GM12878 (cell line): ENCODE results near the gene FLNC. TPM values are rescaled to one million over a fixed set of nuclear protein-coding genes. Genes with fewer than 3 reads are reported as not detected.

Experiments
- ATAC-seq: fragments of 200-7000 bp; cut with Tn5 transposase; 3 replicates; pipeline ENCODE4 v1.9.1; 2020; ENCODE audit warnings: mild to moderate bottlenecking, moderate library complexity
- BruUV-seq: library from RNA; stranded (reverse); fragments of 400-500 nt; replicated peaks from 2 replicates; lab custom pipeline; 2021; lab: Mats Ljungman, UMichigan
- CTCF ChIA-PET: fragments of 300-600 bp; sonication (Branson Sonifier 250); formaldehyde crosslinking; extraction: SDS; loops from one replicate; lab custom pipeline; 2021; ENCODE audit warnings: inconsistent platforms; lab: Yijun Ruan, JAX
- POLR2A ChIA-PET: fragments of 350-600 bp; formaldehyde crosslinking; extraction: SDS; loops from one replicate; lab custom pipeline; 2021; ENCODE audit warnings: inconsistent platforms; lab: Charles Lee
- RAD21 ChIA-PET: fragments of 300-600 bp; sonication (Branson Sonifier 250); formaldehyde crosslinking; loops from one replicate; lab custom pipeline; 2023; ENCODE audit warnings: antibody characterized with exemption; ENCODE audit not compliant: unreplicated experiment; lab: Charles Lee
- SMC1A ChIA-PET: fragments of 300-600 bp; sonication (Branson Sonifier 250); formaldehyde crosslinking; loops from one replicate; lab custom pipeline; 2023; ENCODE audit not compliant: unreplicated experiment, uncharacterized antibody; lab: Charles Lee
- DNase-seq: peaks from one replicate; pipeline ENCODE4 v3.0.0-alpha.2; 2011; ENCODE audit warnings: low read depth, low spot score
- FAIRE-seq: peaks from 3 replicates; lab custom pipeline; 2011; peaks lifted over from hg19 to GRCh38; lab: Jason Lieb, UNC
- H2AFZ ChIP-seq: 2 replicates; pipeline ENCODE4 v1.6.0; 2011; ENCODE audit warnings: low read depth, low read length, control low read depth; ENCODE audit not compliant: control insufficient read depth
- H3K27ac ChIP-seq: 2 replicates; pipeline ENCODE4 v1.5.1; 2011; ENCODE audit warnings: control low read depth; ENCODE audit not compliant: control insufficient read depth, insufficient read depth
- H3K27me3 ChIP-seq, 2 experiments: replicated peaks in 1 of 2; 2 replicates each; pipeline versions ENCODE4 v1.6.0 to v1.6.1; 2011; ENCODE audit warnings: low read length in 1 of 2; ENCODE audit not compliant: control insufficient read depth in 2 of 2, insufficient read depth in 2 of 2
- H3K36me3 ChIP-seq, 2 experiments: 2 replicates each; pipeline ENCODE4 v1.5.1; 2011; ENCODE audit warnings: low read length in 1 of 2; ENCODE audit not compliant: control insufficient read depth in 2 of 2, insufficient read depth in 2 of 2
- H3K4me1 ChIP-seq: 2 replicates; pipeline ENCODE4 v1.6.1; 2011; ENCODE audit warnings: mild to moderate bottlenecking, low read length, moderate library complexity, mixed read lengths; ENCODE audit not compliant: control insufficient read depth, insufficient read depth
- H3K4me2 ChIP-seq: 2 replicates; pipeline ENCODE4 v1.6.0; 2011; ENCODE audit warnings: control low read depth; ENCODE audit not compliant: control insufficient read depth, insufficient read depth
- H3K4me3 ChIP-seq: fragments of 200-600 bp; sonication (generic); 2 replicates; pipeline ENCODE4 v1.5.1; 2016
- H3K79me2 ChIP-seq: 2 replicates; pipeline ENCODE4 v1.6.0; 2011; ENCODE audit warnings: low read length; ENCODE audit not compliant: control insufficient read depth, insufficient read depth
- H3K9ac ChIP-seq: 2 replicates; pipeline ENCODE4 v1.8.0; 2011; ENCODE audit warnings: low read length, control low read depth, mixed read lengths; ENCODE audit not compliant: control insufficient read depth, insufficient read depth
- H3K9me3 ChIP-seq: replicated peaks from 3 replicates; pipeline ENCODE4 v1.5.1; 2011; ENCODE audit warnings: mild to moderate bottlenecking, low read length; ENCODE audit not compliant: control insufficient read depth, insufficient read depth
- H4K20me1 ChIP-seq: 2 replicates; pipeline ENCODE4 v1.6.0; 2011; ENCODE audit not compliant: control insufficient read depth, insufficient read depth
- ATF7 ChIP-seq: fragments of 450-650 bp; IDR thresholded peaks from 2 replicates; pipeline ENCODE4 v1.6.1; 2016; ENCODE audit warnings: low read depth, mild to moderate bottlenecking
- BCL11A ChIP-seq: IDR thresholded peaks from 2 replicates; pipeline ENCODE4 v1.6.1; 2011; ENCODE audit warnings: low read depth, low read length
- BHLHE40 ChIP-seq, 2 experiments: fragments of 450-650 bp in 1 of 2; IDR thresholded peaks; 2 replicates each; pipeline ENCODE4 v1.6.1; 2011 to 2017; ENCODE audit warnings: low read depth in 2 of 2, borderline replicate concordance in 1 of 2, improper control_type of control experiment in 1 of 2, low read length in 1 of 2, mild to moderate bottlenecking in 1 of 2
- ELK1 ChIP-seq: IDR thresholded peaks from 2 replicates; pipeline ENCODE4 v1.6.1; 2012; ENCODE audit warnings: low read depth, low read length, improper control_type of control experiment
- GATAD2B ChIP-seq: fragments of 450-650 bp; conservative IDR thresholded peaks from 2 replicates; pipeline ENCODE4 v1.6.1; 2017; ENCODE audit warnings: low read depth, mild to moderate bottlenecking, moderate library complexity
- HCFC1 ChIP-seq: fragments of 150-350 bp; IDR thresholded peaks from 2 replicates; pipeline ENCODE4 v1.6.1; 2014; ENCODE audit warnings: low read length
- NFXL1 ChIP-seq: fragments of 450-650 bp; IDR thresholded peaks from 2 replicates; pipeline ENCODE4 v1.6.1; 2017; ENCODE audit warnings: antibody characterized with exemption, mild to moderate bottlenecking, borderline replicate concordance
- NR2C1 ChIP-seq: fragments of 450-650 bp; IDR thresholded peaks from 2 replicates; pipeline ENCODE4 v1.6.1; 2017; ENCODE audit warnings: antibody characterized with exemption, mild to moderate bottlenecking, moderate library complexity
- NRF1 ChIP-seq: conservative IDR thresholded peaks from 2 replicates; pipeline ENCODE4 v1.6.1; 2011; ENCODE audit warnings: mild to moderate bottlenecking, low read depth, low read length, improper control_type of control experiment
- POU2F2 ChIP-seq: IDR thresholded peaks from 3 replicates; pipeline ENCODE4 v1.6.1; 2011; ENCODE audit warnings: low read depth, mild to moderate bottlenecking, low read length, borderline replicate concordance
- SMAD5 ChIP-seq: IDR thresholded peaks from 2 replicates; pipeline ENCODE4 v1.6.1; 2016; ENCODE audit warnings: antibody characterized with exemption, low read depth
- STAT1 ChIP-seq: fragments of 450-650 bp; conservative IDR thresholded peaks from 2 replicates; pipeline ENCODE4 v1.6.1; 2014; ENCODE audit warnings: antibody characterized with exemption, mild to moderate bottlenecking
- YY1 ChIP-seq: IDR thresholded peaks from 2 replicates; pipeline ENCODE4 v1.6.1; 2011; ENCODE audit warnings: low read depth, mild to moderate bottlenecking, low read length
- WGBS: methylation state at CpG from one replicate; pipeline ENCODE4 v1.1.6; 2016; ENCODE audit warnings: low lambda C conversion rate; ENCODE audit not compliant: insufficient replicate concordance, insufficient coverage; ENCODE audit errors: missing lambda C conversion rate; 5-methylcytosine and 5-hydroxymethylcytosine counted together
- in situ Hi-C: fragments of 300-500 bp; cut with MboI; formaldehyde crosslinking; loops from 9 replicates; pipeline ENCODE4 v1.14.3; 2018; ENCODE audit warnings: mixed read lengths
- intact Hi-C: fragments of 100-400 bp; cut with micrococcal nuclease; formaldehyde crosslinking; loops from one replicate; pipeline ENCODE4 v1.14.2; 2022; ENCODE audit not compliant: unreplicated experiment
- polyA plus RNA-seq, 11 experiments: library from polyadenylated mRNA; depleted of rRNA in 4 of 11; unstranded in 6 of 11; stranded (reverse) in 5 of 11; fragments of >200 nt; fragmentation: Nextera tagmentation in 4 of 11; fragmentation: Illumina TruSeq in 1 of 11; extraction: Ambion mirVana in 4 of 11; extraction: Trizol in 1 of 11; gene quantifications; 1 replicate in 1 of 11; 2 replicates in 10 of 11; pipeline versions ENCODE4 v1.2.1 to v1.2.3, GENCODE V29; 2011 to 2016; ENCODE audit warnings: inconsistent platforms in 2 of 11, missing spikeins in 2 of 11, low read depth in 1 of 11
- total RNA-seq, 4 experiments: library from RNA; depleted of rRNA in 3 of 4; stranded (reverse); fragments of >200 nt in 3 of 4; fragmentation: Illumina TruSeq in 1 of 4; extraction: Trizol in 1 of 4; gene quantifications; 2 replicates each; pipeline versions ENCODE4 v1.2.1 to v1.2.3, GENCODE V29; 2013 to 2021
- TF ChIP-seq, protein P1 (sequence below): fragments of 450-650 bp; IDR thresholded peaks from 2 replicates; pipeline ENCODE4 v1.6.1; 2017; ENCODE audit warnings: mild to moderate bottlenecking, low read depth, inconsistent platforms; ENCODE audit not compliant: poor library complexity, severe bottlenecking
- TF ChIP-seq, protein P2 (sequence below): fragments of 450-650 bp; formaldehyde crosslinking; IDR thresholded peaks from 2 replicates; pipeline ENCODE4 v1.5.0; 2022; ENCODE audit warnings: mild to moderate bottlenecking, missing genetic modification characterization

FLNC gene
- total and polyA plus RNA-seq, 10 of the 15 experiments (the other 5 are each of a cell fraction or from before 2014, with no cell fraction given), result 0.01 to 0.21 (median 0.06) TPM; not detected in 3

DNA sequence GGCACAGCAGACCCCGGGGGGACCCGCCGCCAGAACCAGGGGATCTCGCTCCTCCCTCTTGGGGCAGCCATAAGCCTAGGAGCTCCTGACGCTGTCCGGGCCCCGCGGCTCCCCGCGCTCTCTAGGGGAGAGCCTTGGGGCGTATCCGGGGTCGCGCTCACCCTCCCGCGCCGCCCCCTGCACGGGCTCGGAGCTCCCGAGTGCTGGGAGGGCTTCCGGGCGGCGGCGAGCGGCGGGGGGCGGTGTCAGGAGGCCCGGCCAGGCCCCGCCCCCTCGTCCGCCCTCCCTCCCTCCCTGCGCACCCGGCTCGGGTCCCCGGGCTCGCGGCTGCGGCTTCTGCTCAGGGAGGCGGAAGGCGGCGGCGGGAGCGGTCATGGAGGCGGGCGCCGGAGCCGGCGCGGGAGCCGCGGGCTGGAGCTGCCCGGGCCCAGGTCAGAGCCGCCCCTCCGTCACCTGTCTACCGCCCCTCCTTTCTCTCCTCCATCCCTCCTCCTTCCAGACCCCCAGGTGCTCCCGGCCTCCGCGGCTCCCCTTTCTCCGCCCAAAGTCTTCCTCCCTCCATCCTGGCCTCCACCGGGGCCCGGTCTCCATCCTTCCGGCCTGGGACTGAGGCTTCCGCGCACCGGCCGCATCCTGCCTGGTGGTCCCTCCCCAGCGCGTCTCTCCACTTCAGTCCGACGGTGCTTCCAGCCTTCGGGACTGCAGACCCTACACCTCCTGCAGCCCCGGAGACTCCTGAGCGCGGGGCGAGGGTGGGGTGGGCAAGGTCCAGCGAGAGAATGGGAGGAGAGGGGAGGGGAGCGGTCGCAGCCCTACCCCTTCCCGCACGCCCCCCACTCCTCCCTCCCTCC, 38.9 kb upstream of the FLNC start, which contains the start of gene CCDC136 (continued):
- TF ChIP-seq GATAD2B (peak; percentile 34), ELK1 (no peak), SMAD5 (no peak), YY1 (0 out of 2 replicates have a peak, but pooled peaks have one; percentile 20), NFXL1 (peak; percentile 89; the same call in 1 of the 2 replicates), NRF1 (0 out of 2 replicates have a peak, but pooled peaks have one; percentile 7)
- TF ChIP-seq, protein P1, sequence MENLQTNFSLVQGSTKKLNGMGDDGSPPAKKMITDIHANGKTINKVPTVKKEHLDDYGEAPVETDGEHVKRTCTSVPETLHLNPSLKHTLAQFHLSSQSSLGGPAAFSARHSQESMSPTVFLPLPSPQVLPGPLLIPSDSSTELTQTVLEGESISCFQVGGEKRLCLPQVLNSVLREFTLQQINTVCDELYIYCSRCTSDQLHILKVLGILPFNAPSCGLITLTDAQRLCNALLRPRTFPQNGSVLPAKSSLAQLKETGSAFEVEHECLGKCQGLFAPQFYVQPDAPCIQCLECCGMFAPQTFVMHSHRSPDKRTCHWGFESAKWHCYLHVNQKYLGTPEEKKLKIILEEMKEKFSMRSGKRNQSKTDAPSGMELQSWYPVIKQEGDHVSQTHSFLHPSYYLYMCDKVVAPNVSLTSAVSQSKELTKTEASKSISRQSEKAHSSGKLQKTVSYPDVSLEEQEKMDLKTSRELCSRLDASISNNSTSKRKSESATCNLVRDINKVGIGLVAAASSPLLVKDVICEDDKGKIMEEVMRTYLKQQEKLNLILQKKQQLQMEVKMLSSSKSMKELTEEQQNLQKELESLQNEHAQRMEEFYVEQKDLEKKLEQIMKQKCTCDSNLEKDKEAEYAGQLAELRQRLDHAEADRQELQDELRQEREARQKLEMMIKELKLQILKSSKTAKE, result no peak

GRCh38 chr7:128791972-128792327, 38.3 kb upstream of the FLNC start:
- intact Hi-C loops (loop anchor here (5.0 kb wide), 2 partner anchors 90 to 300 kb away; no protein-coding TSS in a partner anchor), in situ Hi-C loops (no loop called here)
- no TSS peak for BruUV-seq
- H3K4me1 ChIP-seq, result peaks cover 3% of the 10 kb centered on the region; the same call in 1 of the 2 replicates
- RAD21 ChIA-PET, result interaction anchor here (1.2 kb wide), 2 partner anchors 9 to 83 kb away, joined by 3 read pairs; no protein-coding TSS in a partner anchor
- H3K4me3 ChIP-seq, result peak overlapping the region; percentile 87
- peak overlapping the region; percentile 87 for H3K4me2 ChIP-seq
- CTCF ChIA-PET, result interaction anchor here (0.6 kb wide), 1 partner anchor 122 kb away, joined by 3 read pairs; no protein-coding TSS in a partner anchor
- POLR2A ChIA-PET, result interaction anchor here (0.5 kb wide), 1 partner anchor 301 kb away, joined by 4 read pairs; no protein-coding TSS in a partner anchor
- WGBS, result 43% methylated on average over 8 of the region's 9 CpGs
- no peaks in the 10 kb centered on the region for H3K9me3 ChIP-seq
- ATAC-seq (no peak), FAIRE-seq (no peak), DNase-seq (no peak)
- no peaks in the 10 kb centered on the region for H3K36me3 ChIP-seq
- H3K9ac ChIP-seq, result no peak overlapping the region
- H3K27ac ChIP-seq, result no peak overlapping the region
- no peaks in the 10 kb centered on the region for H4K20me1 ChIP-seq
- SMC1A ChIA-PET, result interaction anchor here (0.6 kb wide), 1 partner anchor 310 kb away, joined by 5 read pairs; no protein-coding TSS in a partner anchor
- H3K27me3 ChIP-seq, result peaks cover 2% of the 10 kb centered on the region in 2 experiments; a peak in 2 of 4 replicates
- H3K79me2 ChIP-seq, result no peaks in the 10 kb centered on the region
- peak overlapping the region; percentile 93 for H2AFZ ChIP-seq
- TF ChIP-seq STAT1 (no peak), ATF7 (no peak), HCFC1 (no peak), BHLHE40 (IDR thresholded peaks at IDR 0.05; ENCODE audit: borderline replicate concordance in 1 of 2, low read depth in 2 of 2, low read length in 1 of 2) (no peak), NR2C1 (no peak), POU2F2 (no peak), BCL11A (no peak)
- TF ChIP-seq, protein P2, sequence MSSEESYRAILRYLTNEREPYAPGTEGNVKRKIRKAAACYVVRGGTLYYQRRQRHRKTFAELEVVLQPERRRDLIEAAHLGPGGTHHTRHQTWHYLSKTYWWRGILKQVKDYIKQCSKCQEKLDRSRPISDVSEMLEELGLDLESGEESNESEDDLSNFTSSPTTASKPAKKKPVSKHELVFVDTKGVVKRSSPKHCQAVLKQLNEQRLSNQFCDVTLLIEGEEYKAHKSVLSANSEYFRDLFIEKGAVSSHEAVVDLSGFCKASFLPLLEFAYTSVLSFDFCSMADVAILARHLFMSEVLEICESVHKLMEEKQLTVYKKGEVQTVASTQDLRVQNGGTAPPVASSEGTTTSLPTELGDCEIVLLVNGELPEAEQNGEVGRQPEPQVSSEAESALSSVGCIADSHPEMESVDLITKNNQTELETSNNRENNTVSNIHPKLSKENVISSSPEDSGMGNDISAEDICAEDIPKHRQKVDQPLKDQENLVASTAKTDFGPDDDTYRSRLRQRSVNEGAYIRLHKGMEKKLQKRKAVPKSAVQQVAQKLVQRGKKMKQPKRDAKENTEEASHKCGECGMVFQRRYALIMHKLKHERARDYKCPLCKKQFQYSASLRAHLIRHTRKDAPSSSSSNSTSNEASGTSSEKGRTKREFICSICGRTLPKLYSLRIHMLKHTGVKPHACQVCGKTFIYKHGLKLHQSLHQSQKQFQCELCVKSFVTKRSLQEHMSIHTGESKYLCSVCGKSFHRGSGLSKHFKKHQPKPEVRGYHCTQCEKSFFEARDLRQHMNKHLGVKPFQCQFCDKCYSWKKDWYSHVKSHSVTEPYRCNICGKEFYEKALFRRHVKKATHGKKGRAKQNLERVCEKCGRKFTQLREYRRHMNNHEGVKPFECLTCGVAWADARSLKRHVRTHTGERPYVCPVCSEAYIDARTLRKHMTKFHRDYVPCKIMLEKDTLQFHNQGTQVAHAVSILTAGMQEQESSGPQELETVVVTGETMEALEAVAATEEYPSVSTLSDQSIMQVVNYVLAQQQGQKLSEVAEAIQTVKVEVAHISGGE (CRISPR knock-in tag), result no peak
